Spleen (tissue), 11 donors: ENCODE measurements around the gene FRMD6. TPM values are rescaled to one million over a fixed set of nuclear protein-coding genes. Genes with fewer than 3 reads are reported as not detected.

Experiments used
- DNase-seq: peaks from one replicate; pipeline ENCODE4 v3.0.0-alpha.2; 2020
- H3K27ac ChIP-seq, 8 donors: fragments of 200-600 bp; sonication (generic) in 7 of 8; 1 replicate in 4 of 8; 2 replicates in 4 of 8; pipeline versions ENCODE4 v1.5.0 to v1.8.0; 2016 to 2021; ENCODE audit warnings: inconsistent platforms in 4 of 8, mild to moderate bottlenecking in 4 of 8, moderate library complexity in 1 of 8
- H3K27me3 ChIP-seq, 7 donors: fragments of 200-600 bp; sonication (generic) in 6 of 7; replicated peaks in 1 of 7; 1 replicate in 4 of 7; 2 replicates in 3 of 7; pipeline versions ENCODE4 v1.5.0 to v1.8.0; 2016 to 2021; ENCODE audit warnings: inconsistent platforms in 3 of 7, mild to moderate bottlenecking in 1 of 7
- H3K36me3 ChIP-seq, 6 donors: fragments of 200-600 bp; sonication (generic) in 5 of 6; 1 replicate in 4 of 6; 2 replicates in 2 of 6; pipeline versions ENCODE4 v1.5.0 to v1.8.0; 2016 to 2021; ENCODE audit warnings: inconsistent platforms in 2 of 6
- H3K4me1 ChIP-seq, 6 donors: fragments of 200-600 bp; sonication (generic) in 5 of 6; 1 replicate in 3 of 6; 2 replicates in 3 of 6; pipeline versions ENCODE4 v1.5.0 to v1.8.0; 2016 to 2021; ENCODE audit warnings: inconsistent platforms in 3 of 6
- H3K4me3 ChIP-seq, 8 donors: fragments of 200-600 bp; sonication (generic) in 7 of 8; 1 replicate in 4 of 8; 2 replicates in 4 of 8; pipeline versions ENCODE4 v1.5.0 to v1.8.0; 2016 to 2021; ENCODE audit warnings: inconsistent platforms in 4 of 8, mild to moderate bottlenecking in 4 of 8, moderate library complexity in 2 of 8
- H3K9me3 ChIP-seq, 8 donors: fragments of 200-600 bp; sonication (generic) in 7 of 8; 1 replicate in 4 of 8; 2 replicates in 4 of 8; pipeline versions ENCODE4 v1.5.0 to v1.8.0; 2016 to 2021; ENCODE audit warnings: inconsistent platforms in 4 of 8
- CTCF ChIP-seq, 11 experiments: fragments of 200-600 bp in 7 of 11; fragments of 450-650 bp in 4 of 11; sonication (generic) in 4 of 11; IDR thresholded peaks in 8 of 11; conservative IDR thresholded peaks in 3 of 11; 1 replicate in 7 of 11; 2 replicates in 4 of 11; pipeline versions ENCODE4 v1.4.0 to v1.8.0; 2016 to 2021; ENCODE audit warnings: antibody characterized with exemption in 11 of 11, inconsistent platforms in 4 of 11, mild to moderate bottlenecking in 1 of 11
- POLR2A ChIP-seq, 3 donors: fragments of 450-650 bp; IDR thresholded peaks; one replicate each; pipeline ENCODE4 v1.5.1; 2017; ENCODE audit warnings: antibody characterized with exemption in 3 of 3, mild to moderate bottlenecking in 1 of 3
- POLR2AphosphoS5 ChIP-seq, 3 donors: sonication (generic); formaldehyde crosslinking; IDR thresholded peaks; one replicate each; pipeline ENCODE4 v1.5.1; 2017; ENCODE audit warnings: antibody characterized with exemption in 3 of 3
- WGBS, 5 donors: extraction: QIAGEN DNeasy Blood & Tissue Kit in 3 of 5; methylation state at CpG; one replicate each; pipeline versions ENCODE4 v1.1.5 to v1.1.7; 2013 to 2018; 5-methylcytosine and 5-hydroxymethylcytosine counted together
- intact Hi-C: fragments of 100-400 bp; cut with DNase I; formaldehyde crosslinking; loops from one replicate; pipeline ENCODE4 v1.15.0; 2023; ENCODE audit warnings: low total_unique reads
- polyA plus RNA-seq, 3 donors: library from polyadenylated mRNA; stranded (reverse); fragments of 200-250 nt; gene quantifications; one replicate each; pipeline ENCODE4 v1.2.1, GENCODE V29; 2013
- total RNA-seq, 7 donors: library from RNA; depleted of rRNA in 3 of 7; stranded (reverse); fragments of >200 nt in 3 of 7; fragmentation: NEBNext Ultra II Directional in 4 of 7; extraction: Animal tissue kit (Norgen Biotek cat#: 25700) in 4 of 7; gene quantifications; one replicate each; pipeline versions ENCODE4 v1.1.0 to v1.2.1, GENCODE V29; 2016 to 2021
- donor health status: healthy with polysubstance abuse.
- donor health status: DM: no; HTN: no; CAD: no; lungs with moderate emphysema.
- donor health status: DM: no; HTN: no; CAD: no.
- donor health status: Bipolar disorder and iron deficiency.
- donor health status: healthy.
- donor health status: DM: no; HTN: no; CAD: no.
- donor health status: DM: yes; HTN: yes; CAD: no.

Gene FRMD6
- total and polyA plus RNA-seq, 10 donors: 2.2 to 37.2 (median 26.7) TPM

GRCh38 chr14:51727526-51727925 is 75.8 kb downstream of the FRMD6 start:
- intact Hi-C loops: no loop called here
- Histone ChIP-seq H3K36me3 (peaks cover 0 to 40% (median 5%) of the 10 kb centered on the region in 6 donors), H3K27me3 (no peaks in the 10 kb centered on the region), H3K27ac (no peak overlapping the region), H3K4me3 (no peak overlapping the region), H3K9me3 (no peaks in the 10 kb centered on the region), H3K4me1 (no peaks in the 10 kb centered on the region)
- no peak for DNase-seq
- TF ChIP-seq POLR2A (IDR thresholded peaks at IDR 0.05) (no peak), POLR2AphosphoS5 (IDR thresholded peaks at IDR 0.05) (no peak), CTCF (IDR thresholded peaks at IDR 0.05 in 8 of 11, conservative IDR thresholded peaks at IDR 0.05 in 3 of 11) (no peak)
- 69 to 91% (median 71%) methylated on average over 5 of the region's 5 CpGs for WGBS, 5 donors

GRCh38 chr14:51730098-51730497 is 78.4 kb downstream of the FRMD6 start:
- Histone ChIP-seq H3K9me3 (no peaks in the 10 kb centered on the region), H3K36me3 (peaks cover 0 to 30% (median 2%) of the 10 kb centered on the region in 6 donors), H3K27ac (no peak overlapping the region), H3K27me3 (peaks cover 0 to 7% (median 0%) of the 10 kb centered on the region in 7 donors), H3K4me3 (no peak overlapping the region), H3K4me1 (no peaks in the 10 kb centered on the region)
- 93 to 100% (median 97%) methylated on average over 1 of the region's 1 CpG for WGBS, 5 donors
- intact Hi-C loops: no loop called here
- DNase-seq: no peak
- TF ChIP-seq POLR2A (IDR thresholded peaks at IDR 0.05) (no peak), POLR2AphosphoS5 (IDR thresholded peaks at IDR 0.05) (no peak), CTCF (IDR thresholded peaks at IDR 0.05 in 8 of 11, conservative IDR thresholded peaks at IDR 0.05 in 3 of 11) (no peak)

- Histone ChIP-seq H3K36me3 (peaks cover 0 to 30% (median 2%) of the 10 kb centered on the region in 6 donors), H3K27ac (no peak overlapping the region), H3K9me3 (no peaks in the 10 kb centered on the region), H3K4me1 (no peaks in the 10 kb centered on the region), H3K27me3 (peaks cover 0 to 13% (median 0%) of the 10 kb centered on the region in 7 donors), H3K4me3 (no peak overlapping the region)
- TF ChIP-seq POLR2A (IDR thresholded peaks at IDR 0.05) (no peak), CTCF (IDR thresholded peaks at IDR 0.05 in 8 of 11, conservative IDR thresholded peaks at IDR 0.05 in 3 of 11) (no peak), POLR2AphosphoS5 (IDR thresholded peaks at IDR 0.05) (no peak)
- intact Hi-C loops: no loop called here
- no peak for DNase-seq
- WGBS, 5 donors: 91 to 98% (median 93%) methylated on average over 2 of the region's 2 CpGs
Observed at GRCh38 chr14:51730684-51731083, 79.0 kb downstream of the FRMD6 start.

- WGBS, 5 donors: 76 to 86% (median 85%) methylated on average over 4 of the region's 4 CpGs
- Histone ChIP-seq H3K27ac (peak overlapping the region in 1 of 8 donors; percentile 3), H3K9me3 (no peaks in the 10 kb centered on the region), H3K4me3 (no peak overlapping the region), H3K36me3 (peaks cover 0 to 13% (median 1%) of the 10 kb centered on the region in 6 donors), H3K4me1 (no peaks in the 10 kb centered on the region), H3K27me3 (peaks cover 0 to 17% (median 0%) of the 10 kb centered on the region in 7 donors)
- DNase-seq: no peak
- TF ChIP-seq POLR2A (IDR thresholded peaks at IDR 0.05) (no peak), POLR2AphosphoS5 (IDR thresholded peaks at IDR 0.05) (no peak)
- intact Hi-C loops: no loop called here
Observed at GRCh38 chr14:51732494-51733112, 80.9 kb downstream of the FRMD6 start.
